Fibroblast of pulmonary artery (primary cell): ENCODE measurements around the gene COL12A1.
A peak's percentile ranks its signal among the peaks of the same experiment; 100 is the strongest.

Experiments
- DNase-seq: peaks from one replicate; pipeline ENCODE4 v3.0.0-alpha.2; 2010; ENCODE audit warnings: low read depth
- H3K4me3 ChIP-seq: replicated peaks from 2 replicates; pipeline ENCODE4 v1.5.1; 2011; ENCODE audit warnings: low read depth, mild to moderate bottlenecking, control low read depth, low read length, moderate library complexity
- CTCF ChIP-seq: IDR thresholded peaks from 2 replicates; pipeline ENCODE4 v1.5.1; 2011; ENCODE audit warnings: mild to moderate bottlenecking, control low read depth, low read length, inconsistent platforms; ENCODE audit errors: missing control alignments

Gene COL12A1

GRCh38 chr6:75223428-75223827, 17.6 kb upstream of the COL12A1 start:
- H3K4me3 ChIP-seq, result no peak overlapping the region
- TF ChIP-seq CTCF, result no peak
- no peak for DNase-seq

- DNase-seq, result no peak
- TF ChIP-seq CTCF, result no peak
- no peak overlapping the region for H3K4me3 ChIP-seq
Observed at GRCh38 chr6:75222261-75222660, 16.4 kb upstream of the COL12A1 start.

- DNase-seq, result no peak
- H3K4me3 ChIP-seq, result no peak overlapping the region
- TF ChIP-seq CTCF, result no peak
Observed at GRCh38 chr6:75221116-75221515, 15.3 kb upstream of the COL12A1 start.

GRCh38 chr6:75220357-75220756, 14.5 kb upstream of the COL12A1 start:
- TF ChIP-seq CTCF, result no peak
- no peak overlapping the region for H3K4me3 ChIP-seq
- peak; percentile 58 for DNase-seq

- DNase-seq, result no peak
- no peak for TF ChIP-seq CTCF
Observed at GRCh38 chr6:75219263-75219662, 13.4 kb upstream of the COL12A1 start.

GRCh38 chr6:75217193-75217592, 11.3 kb upstream of the COL12A1 start:
- peak; percentile 79 for DNase-seq
- TF ChIP-seq CTCF, result no peak
- H3K4me3 ChIP-seq, result no peak overlapping the region

More at GRCh38 chr6:75219263-75219662, 13.4 kb upstream of the COL12A1 start:
- H3K4me3 ChIP-seq, result no peak overlapping the region

GRCh38 chr6:75215291-75215690, 9.4 kb upstream of the COL12A1 start:
- DNase-seq, result no peak
- TF ChIP-seq CTCF, result no peak
- no peak overlapping the region for H3K4me3 ChIP-seq
